Measurements from ENCODE around the gene PDE1A. TPM values are rescaled to one million over a fixed set of nuclear protein-coding genes. Genes with fewer than 3 reads are reported as not detected.

PDE1A gene
- total RNA-seq, 6 experiments from 2014 or later: 0.58 to 2.2 (median 1.4) TPM

- TF ChIP-seq POLR2A (IDR thresholded peaks at IDR 0.05): no peak
- TF ChIP-seq CTCF (IDR thresholded peaks at IDR 0.05): no peak
- no peaks in the 10 kb centered on the region for H3K27me3 ChIP-seq
- no peak overlapping the region for H3K27ac ChIP-seq
- H3K4me1 ChIP-seq: peaks cover 0 to 7% (median 0%) of the 10 kb centered on the region in 4 donors
- H3K4me3 ChIP-seq: no peak overlapping the region
- DNase-seq (no peak), ATAC-seq (no peak)
- intact Hi-C loops (cut with DNase I): no loop called here
- WGBS (ENCODE audit: insufficient coverage, low coverage, low lambda C conversion rate, missing lambda C conversion rate): 48% methylated on average over 1 of the region's 1 CpG
- H3K9me3 ChIP-seq: no peaks in the 10 kb centered on the region
- no peaks in the 10 kb centered on the region for H3K36me3 ChIP-seq
Measured at GRCh38 chr2:182241936-182242335, 184.9 kb downstream of the PDE1A start.

DNA sequence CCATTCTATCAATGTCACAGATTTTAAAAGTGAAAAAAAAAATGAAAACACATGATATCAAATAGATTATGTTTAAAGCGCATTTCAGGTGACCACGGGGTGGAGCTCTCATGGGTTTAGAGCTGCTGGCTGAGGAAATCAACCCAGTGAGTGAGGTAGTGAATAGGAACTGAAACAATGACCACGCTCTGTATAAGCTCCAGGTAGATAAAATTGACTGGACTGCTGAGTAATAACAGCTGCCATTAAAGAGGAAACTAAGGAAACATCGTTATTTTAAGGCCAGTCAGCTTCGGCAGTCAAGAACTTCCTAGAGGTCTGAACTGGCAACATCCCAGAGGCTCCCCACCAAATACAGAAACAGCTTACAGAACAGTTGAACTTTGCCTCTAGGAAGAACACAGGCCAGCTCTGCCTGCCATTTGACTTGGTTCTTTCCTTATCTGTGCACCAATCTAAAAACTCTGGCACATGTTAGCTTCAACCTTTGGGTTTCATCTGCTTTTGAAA is 185.9 kb downstream of the PDE1A start:
- H3K4me1 ChIP-seq: peaks cover 0 to 7% (median 0%) of the 10 kb centered on the region in 4 donors
- WGBS (ENCODE audit: insufficient coverage, low coverage, low lambda C conversion rate, missing lambda C conversion rate): 22% methylated on average over 5 of the region's 5 CpGs

DNA sequence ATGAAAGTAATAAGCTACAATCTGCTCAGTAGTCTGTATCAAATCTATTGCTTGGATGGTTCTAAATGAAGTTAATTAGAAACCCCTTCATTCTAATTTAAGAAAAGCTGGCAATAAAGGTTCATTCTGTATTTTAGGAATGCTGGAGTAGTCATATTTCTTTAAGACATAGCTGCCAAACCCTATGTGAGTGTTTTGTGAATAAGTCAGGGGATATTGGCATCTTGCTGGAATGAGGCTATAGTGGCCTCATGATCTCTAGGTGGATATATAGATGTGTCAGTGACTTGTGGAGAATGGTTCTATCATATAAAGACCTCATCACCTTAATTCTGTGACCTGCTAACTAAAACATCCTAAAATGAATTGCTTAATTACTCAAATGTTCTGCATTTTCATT is 196.3 kb downstream of the PDE1A start:
- Histone ChIP-seq H3K27me3 (no peaks in the 10 kb centered on the region), H3K4me3 (no peak overlapping the region), H3K4me1 (no peaks in the 10 kb centered on the region), H3K9me3 (no peaks in the 10 kb centered on the region), H3K36me3 (no peaks in the 10 kb centered on the region), H3K27ac (no peak overlapping the region)
- ATAC-seq: no peak
- TF ChIP-seq CTCF (IDR thresholded peaks at IDR 0.05): no peak
- TF ChIP-seq POLR2A (IDR thresholded peaks at IDR 0.05): no peak
- intact Hi-C loops (cut with DNase I): no loop called here
- DNase-seq: no peak

More for the DNA sequence above, 185.9 kb downstream of the PDE1A start:
- intact Hi-C loops (cut with DNase I): no loop called here
- Histone ChIP-seq H3K27me3 (no peaks in the 10 kb centered on the region), H3K27ac (no peak overlapping the region), H3K36me3 (no peaks in the 10 kb centered on the region), H3K4me3 (no peak overlapping the region), H3K9me3 (no peaks in the 10 kb centered on the region)
- ATAC-seq (peak; percentile 79 to 93 (median 88)), DNase-seq (peak in 1 of 3 donors; percentile 45)
- peak; percentile 5 to 45 (median 26) for TF ChIP-seq CTCF (IDR thresholded peaks at IDR 0.05)
- TF ChIP-seq POLR2A (IDR thresholded peaks at IDR 0.05): no peak

- WGBS (ENCODE audit: insufficient coverage, low coverage, low lambda C conversion rate, missing lambda C conversion rate): 49% methylated on average over 2 of the region's 2 CpGs
- Histone ChIP-seq H3K36me3 (no peaks in the 10 kb centered on the region), H3K9me3 (no peaks in the 10 kb centered on the region), H3K27me3 (no peaks in the 10 kb centered on the region), H3K4me3 (no peak overlapping the region), H3K27ac (no peak overlapping the region), H3K4me1 (no peaks in the 10 kb centered on the region)
- intact Hi-C loops (cut with DNase I): no loop called here
- TF ChIP-seq POLR2A (IDR thresholded peaks at IDR 0.05) (no peak), CTCF (IDR thresholded peaks at IDR 0.05) (no peak)
- ATAC-seq (no peak), DNase-seq (no peak)
Measured at GRCh38 chr2:182229297-182229696, 197.5 kb downstream of the PDE1A start.

DNA sequence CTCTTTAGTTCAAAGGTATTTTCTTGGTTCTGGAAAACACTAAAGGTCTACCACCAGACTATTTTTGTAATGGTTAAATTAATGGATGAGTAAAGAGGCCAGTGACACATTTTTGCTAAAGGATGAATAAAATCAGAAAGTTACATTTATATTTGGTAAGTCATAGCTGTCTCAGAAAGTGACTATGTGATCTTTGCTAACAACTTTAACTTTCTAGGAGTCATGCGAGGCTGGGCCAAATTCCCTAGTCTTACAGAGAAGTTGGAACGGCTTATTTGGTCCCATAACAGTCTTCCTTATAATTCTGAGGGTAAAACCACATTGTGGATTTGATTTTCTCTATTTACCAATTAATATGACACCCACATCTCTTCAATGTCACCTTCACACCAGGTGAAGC is 198.1 kb downstream of the PDE1A start:
- Histone ChIP-seq H3K36me3 (no peaks in the 10 kb centered on the region), H3K4me3 (no peak overlapping the region), H3K27me3 (no peaks in the 10 kb centered on the region), H3K4me1 (no peaks in the 10 kb centered on the region), H3K27ac (no peak overlapping the region), H3K9me3 (no peaks in the 10 kb centered on the region)
- WGBS (ENCODE audit: insufficient coverage, low coverage, low lambda C conversion rate, missing lambda C conversion rate): 60% methylated on average over 2 of the region's 2 CpGs
- no peak for DNase-seq
- TF ChIP-seq POLR2A (IDR thresholded peaks at IDR 0.05): no peak
- no peak for TF ChIP-seq CTCF (IDR thresholded peaks at IDR 0.05)
- no peak for ATAC-seq
- intact Hi-C loops (cut with DNase I): no loop called here

All from right lobe of liver (tissue), 6 donors.